Neural cell (in vitro differentiated cells): Measurements from ENCODE around the gene CPSF6. TPM values are rescaled to one million over a fixed set of nuclear protein-coding genes. Genes with fewer than 3 reads are reported as not detected.

Experiments used
- H2AFZ ChIP-seq: fragments of 200-600, 300-800 bp; sonication (generic), shearing (Covaris generic); 2 replicates; pipeline ENCODE4 v1.6.0; 2014; ENCODE audit warnings: low read depth, mild to moderate bottlenecking, antibody characterized with exemption, low read length, moderate library complexity
- H3F3A ChIP-seq: fragments of 200-600 bp; shearing (Covaris generic); 2 replicates; pipeline ENCODE4 v1.6.1; 2016; ENCODE audit warnings: mild to moderate bottlenecking, moderate library complexity, mixed read lengths, antibody characterized with exemption, low read length; ENCODE audit not compliant: insufficient read depth, poor library complexity, severe bottlenecking
- H3K27ac ChIP-seq: fragments of 200-600, 300-800 bp; sonication (generic), shearing (Covaris generic); 2 replicates; pipeline ENCODE4 v1.5.1; 2014; ENCODE audit warnings: mild to moderate bottlenecking, low read length, moderate library complexity
- H3K27me3 ChIP-seq: fragments of 300-800, 200-600 bp; sonication (generic), shearing (Covaris generic); 2 replicates; pipeline ENCODE4 v1.6.0; 2014; ENCODE audit warnings: mild to moderate bottlenecking, low read depth, low read length, moderate library complexity; ENCODE audit not compliant: insufficient read depth
- H3K36me3 ChIP-seq: fragments of 300-800, 200-600 bp; sonication (generic), shearing (Covaris generic); 2 replicates; pipeline ENCODE4 v1.5.1; 2014; ENCODE audit warnings: mild to moderate bottlenecking, antibody characterized with exemption, low read length, moderate library complexity; ENCODE audit not compliant: insufficient read depth
- H3K4me2 ChIP-seq: fragments of 300-800, 200-600 bp; sonication (generic), shearing (Covaris generic); 2 replicates; pipeline ENCODE4 v1.6.0; 2014; ENCODE audit warnings: mild to moderate bottlenecking, low read length
- H3K4me3 ChIP-seq: fragments of 300-800, 200-600 bp; sonication (generic), shearing (Covaris generic); 2 replicates; pipeline ENCODE4 v1.5.1; 2014; ENCODE audit warnings: mild to moderate bottlenecking, low read length, moderate library complexity
- H3K79me2 ChIP-seq: fragments of 200-600 bp; shearing (Covaris generic); replicated peaks from 2 replicates; pipeline ENCODE4 v1.6.0; 2014; ENCODE audit warnings: mild to moderate bottlenecking, low read length, moderate library complexity; ENCODE audit not compliant: insufficient read depth
- H3K9ac ChIP-seq: fragments of 300-800, 200-600 bp; sonication (generic), shearing (Covaris generic); 2 replicates; pipeline ENCODE4 v1.6.1; 2016; ENCODE audit warnings: mild to moderate bottlenecking, low read length, mixed read lengths
- H3K9me2 ChIP-seq: fragments of 200-600 bp; shearing (Covaris generic); 2 replicates; pipeline ENCODE4 v1.6.1; 2016; ENCODE audit warnings: mild to moderate bottlenecking, low read length, mixed read lengths; ENCODE audit not compliant: insufficient read depth
- H3K9me3 ChIP-seq: fragments of 200-600, 300-800 bp; sonication (generic), shearing (Covaris generic); 2 replicates; pipeline ENCODE4 v1.6.1; 2016; ENCODE audit warnings: mild to moderate bottlenecking, mixed run types, low read length, moderate library complexity, mixed read lengths
- H4K20me1 ChIP-seq: fragments of 200-600 bp; shearing (Covaris generic); 2 replicates; pipeline ENCODE4 v1.6.1; 2016; ENCODE audit warnings: mild to moderate bottlenecking, mixed run types; ENCODE audit not compliant: insufficient read depth
- EP300 ChIP-seq: fragments of 450-650 bp; conservative IDR thresholded peaks from 2 replicates; pipeline ENCODE4 v1.6.1; 2014; ENCODE audit warnings: antibody characterized with exemption, mild to moderate bottlenecking, moderate library complexity; ENCODE audit not compliant: poor library complexity, severe bottlenecking
- EZH2 ChIP-seq: fragments of 200-600, 300-800 bp; shearing (Covaris generic), sonication (generic); IDR thresholded peaks from 2 replicates; pipeline ENCODE4 v1.6.1; 2014; ENCODE audit warnings: antibody characterized with exemption, low read length, borderline replicate concordance, mild to moderate bottlenecking; ENCODE audit not compliant: insufficient read depth, poor library complexity, severe bottlenecking
- POLR2AphosphoS5 ChIP-seq: IDR thresholded peaks from 2 replicates; pipeline ENCODE4 v1.6.1; 2012
- RAD21 ChIP-seq: fragments of 450-650 bp; conservative IDR thresholded peaks from 2 replicates; pipeline ENCODE4 v1.6.1; 2014; ENCODE audit warnings: antibody characterized with exemption, mild to moderate bottlenecking, moderate library complexity
- TAF1 ChIP-seq: IDR thresholded peaks from 2 replicates; pipeline ENCODE4 v1.6.1; 2012; ENCODE audit warnings: low read depth
- polyA plus RNA-seq: library from polyadenylated mRNA; depleted of rRNA; stranded (reverse); fragments of >200 nt; gene quantifications from 2 replicates; pipeline ENCODE4 v1.2.3, GENCODE V29; 2014
- TF ChIP-seq, protein P1 (sequence below): fragments of 450-650 bp; IDR thresholded peaks from 2 replicates; pipeline ENCODE4 v1.5.1; 2014; ENCODE audit warnings: antibody characterized with exemption, mild to moderate bottlenecking, moderate library complexity; ENCODE audit not compliant: poor library complexity, severe bottlenecking
- TF ChIP-seq, protein P2 (sequence below): IDR thresholded peaks from 2 replicates; pipeline ENCODE4 v1.6.1; 2012; ENCODE audit warnings: borderline replicate concordance

The CPSF6 gene
- polyA plus RNA-seq, 1 donor from 2014 or later = 180 TPM

DNA sequence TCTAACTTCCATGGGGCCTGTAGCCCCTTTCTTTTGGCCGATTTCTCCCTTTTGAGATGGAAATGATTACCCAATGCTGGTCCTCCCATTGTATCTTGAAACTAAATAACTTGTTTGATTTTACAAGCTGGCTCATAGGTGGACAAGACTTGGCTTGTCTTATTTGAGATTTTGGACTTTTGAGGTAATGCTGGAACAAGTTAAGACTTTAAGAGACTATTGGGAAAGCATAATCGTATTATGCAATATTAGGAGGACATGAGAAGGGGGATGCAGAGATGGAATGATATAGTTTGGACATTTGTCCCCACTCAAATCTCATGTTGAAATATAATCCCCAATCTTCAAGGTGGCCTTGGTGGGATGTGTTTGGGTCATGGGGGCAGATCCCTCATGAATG is 59.6 kb downstream of the CPSF6 start:
- Histone ChIP-seq H3K4me2 (no peak overlapping the region), H4K20me1 (no peaks in the 10 kb centered on the region), H3K9me2 (no peaks in the 10 kb centered on the region), H3K27ac (no peak overlapping the region), H3K9ac (no peak overlapping the region), H3K4me3 (no peak overlapping the region), H3K79me2 (no peaks in the 10 kb centered on the region), H3K36me3 (no peaks in the 10 kb centered on the region), H3F3A (no peaks in the 10 kb centered on the region), H3K9me3 (peaks cover 8% of the 10 kb centered on the region), H3K27me3 (no peaks in the 10 kb centered on the region), H2AFZ (no peak overlapping the region)
- no peak for TF ChIP-seq EP300
- TF ChIP-seq RAD21 = no peak
- TF ChIP-seq, protein P1, sequence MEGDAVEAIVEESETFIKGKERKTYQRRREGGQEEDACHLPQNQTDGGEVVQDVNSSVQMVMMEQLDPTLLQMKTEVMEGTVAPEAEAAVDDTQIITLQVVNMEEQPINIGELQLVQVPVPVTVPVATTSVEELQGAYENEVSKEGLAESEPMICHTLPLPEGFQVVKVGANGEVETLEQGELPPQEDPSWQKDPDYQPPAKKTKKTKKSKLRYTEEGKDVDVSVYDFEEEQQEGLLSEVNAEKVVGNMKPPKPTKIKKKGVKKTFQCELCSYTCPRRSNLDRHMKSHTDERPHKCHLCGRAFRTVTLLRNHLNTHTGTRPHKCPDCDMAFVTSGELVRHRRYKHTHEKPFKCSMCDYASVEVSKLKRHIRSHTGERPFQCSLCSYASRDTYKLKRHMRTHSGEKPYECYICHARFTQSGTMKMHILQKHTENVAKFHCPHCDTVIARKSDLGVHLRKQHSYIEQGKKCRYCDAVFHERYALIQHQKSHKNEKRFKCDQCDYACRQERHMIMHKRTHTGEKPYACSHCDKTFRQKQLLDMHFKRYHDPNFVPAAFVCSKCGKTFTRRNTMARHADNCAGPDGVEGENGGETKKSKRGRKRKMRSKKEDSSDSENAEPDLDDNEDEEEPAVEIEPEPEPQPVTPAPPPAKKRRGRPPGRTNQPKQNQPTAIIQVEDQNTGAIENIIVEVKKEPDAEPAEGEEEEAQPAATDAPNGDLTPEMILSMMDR = no peak
- TF ChIP-seq, protein P2, sequence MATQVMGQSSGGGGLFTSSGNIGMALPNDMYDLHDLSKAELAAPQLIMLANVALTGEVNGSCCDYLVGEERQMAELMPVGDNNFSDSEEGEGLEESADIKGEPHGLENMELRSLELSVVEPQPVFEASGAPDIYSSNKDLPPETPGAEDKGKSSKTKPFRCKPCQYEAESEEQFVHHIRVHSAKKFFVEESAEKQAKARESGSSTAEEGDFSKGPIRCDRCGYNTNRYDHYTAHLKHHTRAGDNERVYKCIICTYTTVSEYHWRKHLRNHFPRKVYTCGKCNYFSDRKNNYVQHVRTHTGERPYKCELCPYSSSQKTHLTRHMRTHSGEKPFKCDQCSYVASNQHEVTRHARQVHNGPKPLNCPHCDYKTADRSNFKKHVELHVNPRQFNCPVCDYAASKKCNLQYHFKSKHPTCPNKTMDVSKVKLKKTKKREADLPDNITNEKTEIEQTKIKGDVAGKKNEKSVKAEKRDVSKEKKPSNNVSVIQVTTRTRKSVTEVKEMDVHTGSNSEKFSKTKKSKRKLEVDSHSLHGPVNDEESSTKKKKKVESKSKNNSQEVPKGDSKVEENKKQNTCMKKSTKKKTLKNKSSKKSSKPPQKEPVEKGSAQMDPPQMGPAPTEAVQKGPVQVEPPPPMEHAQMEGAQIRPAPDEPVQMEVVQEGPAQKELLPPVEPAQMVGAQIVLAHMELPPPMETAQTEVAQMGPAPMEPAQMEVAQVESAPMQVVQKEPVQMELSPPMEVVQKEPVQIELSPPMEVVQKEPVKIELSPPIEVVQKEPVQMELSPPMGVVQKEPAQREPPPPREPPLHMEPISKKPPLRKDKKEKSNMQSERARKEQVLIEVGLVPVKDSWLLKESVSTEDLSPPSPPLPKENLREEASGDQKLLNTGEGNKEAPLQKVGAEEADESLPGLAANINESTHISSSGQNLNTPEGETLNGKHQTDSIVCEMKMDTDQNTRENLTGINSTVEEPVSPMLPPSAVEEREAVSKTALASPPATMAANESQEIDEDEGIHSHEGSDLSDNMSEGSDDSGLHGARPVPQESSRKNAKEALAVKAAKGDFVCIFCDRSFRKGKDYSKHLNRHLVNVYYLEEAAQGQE = no peak
- no peak for TF ChIP-seq TAF1
- no peak for TF ChIP-seq POLR2AphosphoS5
- no peak for TF ChIP-seq EZH2

DNA sequence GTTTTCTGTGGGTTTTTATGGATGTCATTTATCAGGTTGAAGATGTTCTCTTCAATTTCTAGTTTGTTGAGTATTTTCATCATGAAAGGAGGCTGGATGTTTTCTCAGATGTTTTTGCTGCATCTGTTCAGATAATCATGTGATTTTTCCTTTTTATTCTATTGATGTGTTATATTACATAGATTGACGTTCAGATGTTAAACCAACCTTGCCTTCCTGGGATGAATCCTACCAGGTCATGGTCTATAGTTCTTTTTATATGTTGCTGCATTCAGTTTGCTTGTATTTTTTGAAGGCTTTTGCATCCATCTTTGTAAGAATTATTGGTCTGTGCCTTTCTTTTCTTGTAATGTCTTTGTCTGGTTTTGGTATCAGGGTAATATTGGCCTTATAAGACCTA is 64.9 kb downstream of the CPSF6 start:
- Histone ChIP-seq H3K9ac (no peak overlapping the region), H3K79me2 (no peaks in the 10 kb centered on the region), H3K4me2 (no peak overlapping the region), H3K27ac (no peak overlapping the region), H4K20me1 (no peaks in the 10 kb centered on the region), H3K36me3 (no peaks in the 10 kb centered on the region), H3K27me3 (no peaks in the 10 kb centered on the region), H3K4me3 (no peak overlapping the region), H3K9me3 (peaks cover 8% of the 10 kb centered on the region), H2AFZ (no peak overlapping the region), H3F3A (no peaks in the 10 kb centered on the region), H3K9me2 (no peaks in the 10 kb centered on the region)
- TF ChIP-seq EP300 (no peak), RAD21 (no peak)
- TF ChIP-seq, protein P2 = no peak
- TF ChIP-seq, protein P1 = no peak
